ENCODE measurements around the gene MORN1.

MORN1 gene

GRCh38 chr1:2372551-2373490 is 18.5 kb downstream of the MORN1 start:
- no peak for DNase-seq

- no peak for DNase-seq
Observed at GRCh38 chr1:2368053-2368744, 23.2 kb downstream of the MORN1 start.

GRCh38 chr1:2363847-2364513 is 27.4 kb downstream of the MORN1 start:
- DNase-seq: no peak

GRCh38 chr1:2360588-2361364 is 30.6 kb downstream of the MORN1 start:
- DNase-seq: no peak

DNA sequence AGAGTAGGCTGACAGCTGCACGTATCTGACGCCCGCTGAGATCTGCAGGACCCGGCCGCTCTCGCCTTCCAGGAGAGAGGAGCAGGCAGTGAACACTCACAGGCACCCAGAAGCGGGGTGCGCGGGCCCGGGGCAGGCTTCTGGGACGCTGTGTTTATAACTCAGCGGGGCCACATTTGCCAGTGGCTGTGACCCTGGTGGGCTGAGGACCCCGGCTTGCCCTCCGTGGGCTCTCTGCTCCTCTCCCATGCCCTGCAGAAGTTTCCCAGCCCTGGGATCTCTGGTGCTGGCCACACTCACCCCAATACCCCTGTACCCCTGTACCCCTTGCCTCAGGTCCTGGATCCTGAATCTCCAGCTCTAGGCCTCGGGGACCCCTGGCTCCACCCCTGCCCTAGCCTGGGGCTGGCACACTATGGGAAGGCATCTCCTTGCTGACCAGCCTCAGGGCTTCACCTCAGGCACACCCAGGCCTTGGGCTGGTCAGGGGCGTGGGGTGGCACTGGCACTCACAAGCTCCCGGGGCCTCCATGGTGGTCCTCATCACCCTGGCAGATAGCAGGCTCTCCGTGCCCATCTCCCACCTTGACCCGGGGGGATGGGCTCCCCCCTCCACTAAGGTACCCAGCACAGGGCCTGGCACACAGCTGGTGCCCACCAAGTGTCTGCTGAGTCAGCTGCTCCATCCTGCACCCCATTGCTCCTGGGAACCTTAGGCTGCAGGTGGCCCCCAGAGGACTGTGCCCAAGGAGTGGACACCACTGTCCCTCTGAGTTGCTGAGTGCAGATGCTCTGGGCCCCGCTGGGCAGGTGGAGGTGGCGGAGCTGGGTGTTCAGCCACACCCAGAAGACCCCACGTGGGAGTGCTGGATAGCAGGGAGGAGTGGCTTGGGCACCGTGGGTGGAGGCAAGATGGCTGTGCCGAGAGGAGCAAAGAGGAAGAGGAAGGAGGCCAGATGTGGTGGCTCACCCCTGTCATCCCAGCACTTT is 32.4 kb downstream of the MORN1 start:
- no peak for DNase-seq

DNA sequence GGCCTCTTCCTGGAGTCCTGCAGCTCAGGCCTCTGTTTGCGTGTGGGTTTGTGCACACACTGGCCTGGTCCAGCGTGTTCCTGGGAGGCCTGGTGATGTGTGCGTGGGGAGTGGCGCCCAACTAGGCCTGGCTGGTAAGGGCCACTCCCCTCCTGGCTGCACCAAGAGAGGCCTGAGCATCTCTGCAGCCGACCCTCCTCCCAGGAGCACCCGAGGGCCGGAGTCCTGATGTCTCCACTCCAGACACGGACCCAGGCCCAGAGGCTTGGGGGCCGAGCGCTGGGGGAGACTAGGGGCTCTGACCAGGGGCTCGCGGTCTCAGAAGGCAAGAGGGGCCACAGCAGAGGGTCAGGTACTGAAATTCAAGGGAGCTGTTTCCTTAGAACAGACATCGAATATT is 33.3 kb downstream of the MORN1 start:
- no peak for DNase-seq

GRCh38 chr1:2356911-2357845 is 34.2 kb downstream of the MORN1 start:
- DNase-seq: no peak

DNA sequence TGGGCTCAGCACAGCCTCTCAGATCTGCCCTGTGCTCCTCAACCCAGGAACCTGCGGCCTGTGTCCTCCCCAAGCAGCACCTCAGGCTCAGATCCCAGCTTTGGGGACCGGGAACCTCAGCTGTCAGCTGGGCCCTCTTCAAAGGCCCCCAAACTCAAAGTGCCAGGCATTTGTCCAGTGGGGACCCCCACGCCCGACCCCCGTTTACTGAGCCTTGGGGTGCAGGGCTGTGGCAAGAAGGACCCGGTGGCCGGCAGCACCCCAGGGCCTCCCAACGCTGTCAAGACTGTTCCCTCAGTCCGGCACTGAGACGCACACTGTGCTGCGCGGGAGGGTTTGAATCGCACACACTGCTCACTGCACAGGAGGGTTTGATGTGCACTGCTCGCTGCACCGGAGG is 35.0 kb downstream of the MORN1 start:
- no peak for DNase-seq

- DNase-seq: no peak
Observed at GRCh38 chr1:2355373-2356261, 35.7 kb downstream of the MORN1 start.

DNA sequence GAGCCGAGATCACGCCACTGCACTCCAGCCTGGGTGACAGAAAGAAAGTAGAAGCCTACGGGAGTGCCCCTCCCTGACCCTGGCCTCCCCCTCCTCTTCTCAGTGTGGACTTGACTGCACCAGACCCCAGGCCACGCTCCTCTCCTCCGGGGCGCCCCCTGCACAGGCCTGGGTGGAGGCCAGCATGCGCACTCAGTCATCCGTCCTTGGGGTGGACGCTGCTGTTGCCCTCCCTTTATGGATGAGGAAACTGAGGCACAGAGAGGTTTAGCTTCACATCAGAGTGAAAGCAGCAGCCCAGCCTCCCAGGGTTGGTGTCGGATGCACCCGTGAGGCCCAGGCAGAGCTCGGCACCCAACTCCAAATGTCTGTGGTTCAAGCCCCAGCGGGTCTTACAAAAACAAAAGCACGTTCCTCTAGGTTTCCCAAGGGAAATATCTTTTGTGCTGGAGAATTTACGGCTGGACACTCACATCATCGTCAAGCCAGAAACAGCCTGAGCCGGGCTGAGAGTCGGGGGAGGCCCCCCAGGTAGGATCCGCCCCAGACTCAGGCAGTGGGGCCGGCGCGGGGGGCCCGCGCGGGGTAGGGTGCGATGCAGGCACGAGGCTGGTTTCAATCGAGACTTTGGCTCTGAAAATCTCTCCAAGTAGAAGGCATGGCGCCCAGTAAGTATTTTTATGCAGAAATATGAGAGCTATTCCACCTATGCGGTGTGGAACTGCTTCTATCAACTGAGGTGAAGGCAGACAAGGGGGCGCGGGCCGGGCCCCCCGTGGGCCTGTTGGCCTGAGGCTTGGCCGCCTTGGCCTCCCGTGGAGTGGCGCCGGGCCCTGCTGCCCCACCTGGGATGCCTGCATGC is 36.6 kb downstream of the MORN1 start:
- no peak for DNase-seq

DNA sequence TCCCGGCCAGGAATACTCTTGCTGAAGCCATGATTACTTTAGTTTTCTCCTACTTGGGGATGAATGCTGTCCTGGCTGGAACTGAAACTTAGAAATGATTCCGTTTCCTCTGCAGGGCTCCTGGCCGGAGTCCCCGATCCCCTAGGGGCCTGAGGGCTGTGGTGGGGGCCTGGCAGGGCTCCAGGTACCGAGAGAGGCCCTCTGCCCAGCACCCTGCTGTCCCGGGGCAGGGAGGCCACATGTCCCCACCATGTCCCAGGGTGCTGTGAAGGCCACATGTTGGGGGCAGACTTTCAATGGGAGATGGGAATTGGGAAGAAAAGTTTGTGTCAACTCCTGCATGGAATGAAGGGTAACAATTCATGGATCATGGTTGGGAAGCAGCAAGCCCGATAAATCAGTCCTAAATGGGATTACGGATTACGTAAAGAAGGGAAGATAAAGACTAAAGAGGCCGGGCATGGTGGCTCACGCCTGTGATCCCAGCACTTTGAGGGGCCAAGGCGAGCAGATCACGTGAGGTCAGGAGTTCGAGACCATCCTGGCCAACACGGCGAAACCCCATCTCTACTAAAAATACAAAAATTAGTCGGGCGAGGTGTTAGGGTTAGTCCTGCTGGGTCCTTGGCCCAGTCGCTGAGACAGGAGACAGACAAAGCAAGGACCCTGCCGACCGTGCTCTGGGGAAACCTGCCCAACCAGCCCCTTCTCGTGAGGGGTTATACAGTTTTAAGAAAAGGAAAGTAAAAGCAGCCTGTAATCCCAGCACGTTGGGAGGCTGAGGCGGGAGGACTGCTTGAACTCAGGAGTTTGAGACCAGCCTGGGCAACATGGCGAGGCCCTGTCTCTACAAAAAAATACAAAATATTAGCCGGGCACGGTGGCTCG is 37.6 kb downstream of the MORN1 start:
- DNase-seq: no peak

GRCh38 chr1:2352897-2353550 is 38.3 kb downstream of the MORN1 start:
- DNase-seq: no peak

GRCh38 chr1:2352341-2352896 is 38.9 kb downstream of the MORN1 start:
- DNase-seq: no peak

GRCh38 chr1:2351723-2352122 is 39.6 kb downstream of the MORN1 start:
- no peak for DNase-seq

GRCh38 chr1:2350911-2351655 is 40.3 kb downstream of the MORN1 start:
- DNase-seq: no peak

GRCh38 chr1:2350501-2350900 is 40.9 kb downstream of the MORN1 start:
- DNase-seq: no peak
